ENCODE data around the gene ZNFX1. TPM values are rescaled to one million over a fixed set of nuclear protein-coding genes. Genes with fewer than 3 reads are reported as not detected.

Gene ZNFX1
- total RNA-seq (37.9 and 38.8 TPM in 2 replicates), polyA plus RNA-seq (10.3 and 11.3 TPM in 2 replicates), polyA minus RNA-seq (35.9 and 40.6 TPM in 2 replicates)
- total RNA-seq (2013), result 27.7 TPM

DNA sequence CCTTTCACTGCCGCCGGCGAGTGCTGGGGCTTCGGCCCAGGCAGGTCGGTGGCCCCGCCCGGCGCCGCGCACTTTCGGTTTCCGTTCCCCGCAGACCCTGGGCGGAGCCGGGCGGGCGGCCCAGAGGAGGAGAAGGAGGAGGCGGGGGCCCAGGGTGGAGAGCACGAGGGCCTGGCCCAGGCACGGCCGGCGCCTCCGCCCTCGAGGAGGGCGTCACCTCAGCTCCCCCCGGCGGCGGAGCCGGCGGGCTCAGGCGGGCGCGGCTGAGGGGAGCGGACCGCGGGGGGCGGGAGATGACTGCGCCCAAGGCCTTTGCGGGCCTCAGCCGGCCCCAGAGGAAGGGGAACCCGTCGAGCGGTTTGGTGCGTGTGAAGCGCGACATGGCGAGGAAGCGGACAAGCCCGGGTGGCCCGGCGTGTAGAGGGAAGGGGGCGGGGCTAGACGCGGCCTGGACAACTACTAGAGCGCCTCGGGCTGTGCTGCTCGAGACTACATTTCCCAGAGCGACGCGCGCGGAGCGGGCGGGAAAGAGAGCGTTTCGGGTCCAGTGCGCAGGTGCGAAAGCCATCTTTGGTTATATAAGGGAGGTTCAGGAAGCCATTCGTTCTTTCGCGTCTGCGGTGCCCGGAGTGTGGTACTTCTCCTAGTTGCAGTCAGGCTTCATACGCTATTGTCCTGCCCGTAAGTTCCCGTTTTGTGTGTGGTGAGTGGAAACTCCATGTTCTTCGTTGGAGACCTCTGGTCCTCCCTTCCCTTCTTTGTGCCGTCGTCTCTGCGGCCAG, at the start of gene ZNFX1:
ZNFX1 (minus strand) TSS at position 22 of the 782 bp plus-strand sequence. CDS start 2,218 bp downstream, outside the sequence.
- peak within 1 kb of the TSS; percentile 74 for H3K4me2 ChIP-seq (replicated peaks; ENCODE audit: low read depth, low read length, poor library complexity, severe bottlenecking)
- H2AFZ ChIP-seq (ENCODE audit: insufficient read depth, low read depth, low read length, poor library complexity, severe bottlenecking), result peak within 1 kb of the TSS; percentile 75
- H4K20me1 ChIP-seq (ENCODE audit: control insufficient read depth, insufficient read depth, low read length, poor library complexity, severe bottlenecking), result peaks cover 53% of the 10 kb centered on the region
- ChIA-PET CTCF (no interaction called here), POLR2A (interaction anchor here (0.8 to 1.6 kb wide), 7 partner anchors 9 to 658 kb away, joined by 3 to 12 read pairs (median 4); partner anchors contain the start of genes CSE1L, RNF114 and STAU1)
- Mint-ChIP-seq H3K27ac (peak within 1 kb of the TSS; percentile 98), H3K4me3 (peak within 1 kb of the TSS; percentile 99), H3K9me3 (ENCODE audit: insufficient read depth) (peaks cover 14% of the 10 kb centered on the region), H3K27me3 (no peaks in the 10 kb centered on the region), H3K4me1 (peaks cover 62% of the 10 kb centered on the region)
- TF ChIP-seq EZH2 (IDR thresholded peaks at IDR 0.05; ENCODE audit: borderline replicate concordance, insufficient read depth, low read depth, low read length, poor library complexity, severe bottlenecking), result no peak
- TF ChIP-seq, protein P1, sequence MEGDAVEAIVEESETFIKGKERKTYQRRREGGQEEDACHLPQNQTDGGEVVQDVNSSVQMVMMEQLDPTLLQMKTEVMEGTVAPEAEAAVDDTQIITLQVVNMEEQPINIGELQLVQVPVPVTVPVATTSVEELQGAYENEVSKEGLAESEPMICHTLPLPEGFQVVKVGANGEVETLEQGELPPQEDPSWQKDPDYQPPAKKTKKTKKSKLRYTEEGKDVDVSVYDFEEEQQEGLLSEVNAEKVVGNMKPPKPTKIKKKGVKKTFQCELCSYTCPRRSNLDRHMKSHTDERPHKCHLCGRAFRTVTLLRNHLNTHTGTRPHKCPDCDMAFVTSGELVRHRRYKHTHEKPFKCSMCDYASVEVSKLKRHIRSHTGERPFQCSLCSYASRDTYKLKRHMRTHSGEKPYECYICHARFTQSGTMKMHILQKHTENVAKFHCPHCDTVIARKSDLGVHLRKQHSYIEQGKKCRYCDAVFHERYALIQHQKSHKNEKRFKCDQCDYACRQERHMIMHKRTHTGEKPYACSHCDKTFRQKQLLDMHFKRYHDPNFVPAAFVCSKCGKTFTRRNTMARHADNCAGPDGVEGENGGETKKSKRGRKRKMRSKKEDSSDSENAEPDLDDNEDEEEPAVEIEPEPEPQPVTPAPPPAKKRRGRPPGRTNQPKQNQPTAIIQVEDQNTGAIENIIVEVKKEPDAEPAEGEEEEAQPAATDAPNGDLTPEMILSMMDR (IDR thresholded peaks at IDR 0.05), result no peak
- H3K27me3 ChIP-seq (replicated peaks in 1 of 4; ENCODE audit: control extremely low read depth in 1 of 4, control insufficient read depth in 3 of 4, insufficient read depth in 4 of 4, low read length in 3 of 4), result no peaks in the 10 kb centered on the region
- ATAC-seq (ENCODE audit: low read depth) (peak; percentile 82), DNase-seq (peak; percentile 100)
- H3K79me2 ChIP-seq (ENCODE audit: control insufficient read depth, insufficient read depth, low read length), result peaks cover 83% of the 10 kb centered on the region
- peaks cover 1 to 36% (median 32%) of the 10 kb centered on the region in 3 donors for H3K9me3 ChIP-seq (ENCODE audit: control extremely low read depth in 1 of 3, control insufficient read depth in 2 of 3, insufficient read depth in 1 of 3, low read length in 2 of 3)
- peak within 1 kb of the TSS; percentile 78 to 100 (median 96) for H3K4me3 ChIP-seq (ENCODE audit: control extremely low read depth in 1 of 5, extremely low read depth in 1 of 5, insufficient read depth in 1 of 5, low read depth in 2 of 5, low read length in 4 of 5)
- H3K4me1 ChIP-seq (ENCODE audit: control insufficient read depth in 2 of 2, insufficient read depth in 2 of 2, low read length in 2 of 2), result peaks cover 50 to 64% of the 10 kb centered on the region in 2 donors
- under 1% methylated on average over 75 of the region's 80 CpGs for WGBS (ENCODE audit: insufficient coverage)
- H3K9ac ChIP-seq (ENCODE audit: low read length), result peak within 1 kb of the TSS; percentile 88
- peaks cover 3 to 57% of the 10 kb centered on the region in 2 experiments for H3K36me3 ChIP-seq (replicated peaks in 1 of 2; ENCODE audit: control extremely low read depth in 1 of 2, control insufficient read depth in 1 of 2, extremely low read depth in 1 of 2, insufficient read depth in 2 of 2, low read length in 1 of 2)
- intact Hi-C loops (cut with micrococcal nuclease), result loop anchor here (1.0 to 5.0 kb wide), 5 partner anchors 59 to 1921 kb away; partner anchors contain the start of genes ARFGEF2, CSE1L, DDX27 and STAU1
- peak within 1 kb of the TSS; percentile 89 to 98 for H3K27ac ChIP-seq (ENCODE audit: low read length in 2 of 2)

DNA sequence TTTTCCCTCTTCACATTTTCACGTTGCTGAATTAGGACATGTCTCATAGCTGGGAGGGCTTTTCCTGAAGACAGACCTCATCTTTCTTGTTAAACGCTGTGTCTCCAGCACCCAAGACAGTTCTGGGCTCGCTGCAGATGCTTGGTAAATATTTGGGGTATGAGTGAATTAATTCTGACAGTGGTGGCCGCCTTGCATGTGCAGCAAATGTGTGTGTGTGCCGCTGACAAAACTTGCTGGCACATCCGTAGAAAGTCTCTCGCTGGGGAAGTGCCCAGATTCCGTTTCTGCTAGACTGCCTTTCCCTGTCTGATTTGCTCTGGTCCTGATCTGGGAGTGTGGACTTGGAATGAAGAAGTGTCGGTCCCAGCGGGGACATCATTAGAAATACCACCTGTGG, 48.2 kb upstream of the ZNFX1 start:
- no peak for TF ChIP-seq EZH2 (IDR thresholded peaks at IDR 0.05; ENCODE audit: borderline replicate concordance, insufficient read depth, low read depth, low read length, poor library complexity, severe bottlenecking)
- TF ChIP-seq, protein P1 (IDR thresholded peaks at IDR 0.05), result no peak
- Mint-ChIP-seq H3K27me3 (peaks cover 28% of the 10 kb centered on the region), H3K4me1 (peaks cover 4% of the 10 kb centered on the region), H3K9me3 (ENCODE audit: insufficient read depth) (no peaks in the 10 kb centered on the region), H3K27ac (no peak overlapping the region), H3K4me3 (no peak overlapping the region)
- peaks cover 0 to 10% (median 5%) of the 10 kb centered on the region in 4 experiments for H3K27me3 ChIP-seq (replicated peaks in 1 of 4; ENCODE audit: control extremely low read depth in 1 of 4, control insufficient read depth in 3 of 4, insufficient read depth in 4 of 4, low read length in 3 of 4)
- H4K20me1 ChIP-seq (ENCODE audit: control insufficient read depth, insufficient read depth, low read length, poor library complexity, severe bottlenecking), result no peaks in the 10 kb centered on the region
- H3K79me2 ChIP-seq (ENCODE audit: control insufficient read depth, insufficient read depth, low read length), result no peaks in the 10 kb centered on the region
- H3K4me2 ChIP-seq (replicated peaks; ENCODE audit: low read depth, low read length, poor library complexity, severe bottlenecking), result no peak overlapping the region
- no peak overlapping the region for H3K4me3 ChIP-seq (ENCODE audit: control extremely low read depth in 1 of 5, extremely low read depth in 1 of 5, insufficient read depth in 1 of 5, low read depth in 2 of 5, low read length in 4 of 5)
- intact Hi-C loops (cut with micrococcal nuclease), result no loop called here
- H3K9me3 ChIP-seq (ENCODE audit: control extremely low read depth in 1 of 3, control insufficient read depth in 2 of 3, insufficient read depth in 1 of 3, low read length in 2 of 3), result no peaks in the 10 kb centered on the region
- H3K9ac ChIP-seq (ENCODE audit: low read length), result no peak overlapping the region
- no peak overlapping the region for H2AFZ ChIP-seq (ENCODE audit: insufficient read depth, low read depth, low read length, poor library complexity, severe bottlenecking)
- ATAC-seq (ENCODE audit: low read depth), result no peak
- H3K36me3 ChIP-seq (replicated peaks in 1 of 2; ENCODE audit: control extremely low read depth in 1 of 2, control insufficient read depth in 1 of 2, extremely low read depth in 1 of 2, insufficient read depth in 2 of 2, low read length in 1 of 2), result no peaks in the 10 kb centered on the region
- ChIA-PET CTCF (no interaction called here), POLR2A (no interaction called here)
- 87% methylated on average over 9 of the region's 10 CpGs for WGBS (ENCODE audit: insufficient coverage)
- H3K27ac ChIP-seq (ENCODE audit: low read length in 2 of 2), result no peak overlapping the region
- DNase-seq, result no peak
- no peaks in the 10 kb centered on the region for H3K4me1 ChIP-seq (ENCODE audit: control insufficient read depth in 2 of 2, insufficient read depth in 2 of 2, low read length in 2 of 2)

All from B cell (primary cell).